Smooth muscle cell (in vitro differentiated cells): ENCODE measurements around the gene ANKRD6. TPM values are rescaled to one million over a fixed set of nuclear protein-coding genes. Genes with fewer than 3 reads are reported as not detected.

Source experiments
- DNase-seq: peaks from one replicate; lab custom pipeline; 2025; ENCODE audit not compliant: unreplicated experiment; lab: John Stamatoyannopoulos, UW
- H2AFZ ChIP-seq: fragments of 200-600 bp; sonication (generic); 2 replicates; pipeline ENCODE4 v1.6.0; 2016; ENCODE audit warnings: antibody characterized with exemption, low read depth, mild to moderate bottlenecking
- H3F3A ChIP-seq: fragments of 200-600 bp; sonication (generic); 2 replicates; pipeline ENCODE4 v1.6.0; 2017; ENCODE audit warnings: antibody characterized with exemption, low read depth
- H3K27ac ChIP-seq: fragments of 200-600 bp; sonication (generic); 2 replicates; pipeline ENCODE4 v1.5.1; 2016; ENCODE audit warnings: low read depth, mild to moderate bottlenecking
- H3K27me3 ChIP-seq: fragments of 200-600 bp; sonication (generic); 2 replicates; pipeline ENCODE4 v1.6.1; 2016; ENCODE audit warnings: low read depth, mild to moderate bottlenecking
- H3K36me3 ChIP-seq: fragments of 200-600 bp; sonication (generic); 2 replicates; pipeline ENCODE4 v1.5.1; 2016; ENCODE audit warnings: low read depth
- H3K4me1 ChIP-seq: fragments of 200-600 bp; sonication (generic); 2 replicates; pipeline ENCODE4 v1.5.1; 2016; ENCODE audit warnings: low read depth
- H3K4me2 ChIP-seq: fragments of 200-600 bp; sonication (generic); 2 replicates; pipeline ENCODE4 v1.6.0; 2016; ENCODE audit warnings: mild to moderate bottlenecking
- H3K4me3 ChIP-seq: fragments of 200-600 bp; sonication (generic); 2 replicates; pipeline ENCODE4 v1.5.1; 2016; ENCODE audit warnings: mild to moderate bottlenecking
- H3K79me2 ChIP-seq: fragments of 200-600 bp; sonication (generic); 2 replicates; pipeline ENCODE4 v1.6.0; 2016; ENCODE audit warnings: low read depth, mild to moderate bottlenecking
- H3K9ac ChIP-seq: fragments of 200-600 bp; sonication (generic); 2 replicates; pipeline ENCODE4 v1.6.0; 2016; ENCODE audit warnings: low read depth
- H3K9me3 ChIP-seq: fragments of 200-600 bp; sonication (generic); replicated peaks from 2 replicates; pipeline ENCODE4 v1.5.1; 2016; ENCODE audit warnings: low read depth
- H4K20me1 ChIP-seq: fragments of 200-600 bp; sonication (generic); 2 replicates; pipeline ENCODE4 v1.6.0; 2016; ENCODE audit warnings: low read depth
- WGBS: methylation state at CpG from one replicate; pipeline ENCODE4 v1.1.7; 2016; ENCODE audit warnings: low lambda C conversion rate; 5-methylcytosine and 5-hydroxymethylcytosine counted together
- polyA plus RNA-seq: library from polyadenylated mRNA; unstranded; fragments of >200 nt; fragmentation: Nextera tagmentation; extraction: Ambion mirVana; gene quantifications from 2 replicates; pipeline ENCODE4 v1.2.1, GENCODE V29; 2016
- total RNA-seq: library from RNA; depleted of rRNA; stranded (reverse); fragments of >200 nt; gene quantifications from 2 replicates; pipeline ENCODE4 v1.2.3, GENCODE V29; 2014
- TF ChIP-seq, protein P1 (sequence below): fragments of 200-600 bp; sonication (generic); IDR thresholded peaks from 2 replicates; pipeline ENCODE4 v1.5.1; 2017; ENCODE audit warnings: borderline replicate concordance, mild to moderate bottlenecking, antibody characterized with exemption; ENCODE audit not compliant: insufficient read depth, poor library complexity, severe bottlenecking

Gene ANKRD6
- total and polyA plus RNA-seq, 2 experiments from 2014 or later: 5.2 to 10.7 TPM

DNA sequence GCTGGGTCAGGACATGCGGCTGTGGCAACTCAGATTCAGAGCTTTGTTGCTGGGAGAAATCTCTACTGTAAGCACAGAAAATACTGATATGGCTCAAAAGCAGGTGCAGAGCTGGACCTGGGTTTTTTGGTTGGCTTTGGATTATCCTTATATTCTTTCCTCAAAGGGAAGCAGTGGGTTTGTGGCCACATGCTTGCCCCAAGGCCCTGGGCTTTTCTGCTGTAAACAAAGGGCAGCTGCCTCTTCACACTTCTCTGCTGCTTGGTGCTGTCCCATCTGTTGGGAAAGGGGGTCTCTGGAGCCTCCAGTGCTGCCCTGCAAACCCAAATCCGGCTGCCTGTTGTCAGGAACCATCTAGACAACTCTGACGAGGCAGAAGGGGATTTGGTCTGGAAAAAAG, 52.4 kb downstream of the ANKRD6 start:
- Histone ChIP-seq H3K9me3 (no peaks in the 10 kb centered on the region), H2AFZ (no peak overlapping the region), H3F3A (peaks cover 9% of the 10 kb centered on the region), H3K36me3 (no peaks in the 10 kb centered on the region), H3K9ac (no peak overlapping the region), H3K4me2 (no peak overlapping the region), H3K79me2 (no peaks in the 10 kb centered on the region), H3K4me1 (peaks cover 22% of the 10 kb centered on the region), H3K27me3 (no peaks in the 10 kb centered on the region), H4K20me1 (peaks cover 6% of the 10 kb centered on the region), H3K4me3 (no peak overlapping the region), H3K27ac (no peak overlapping the region)
- 88% methylated on average over 3 of the region's 3 CpGs for WGBS
- TF ChIP-seq, protein P1, sequence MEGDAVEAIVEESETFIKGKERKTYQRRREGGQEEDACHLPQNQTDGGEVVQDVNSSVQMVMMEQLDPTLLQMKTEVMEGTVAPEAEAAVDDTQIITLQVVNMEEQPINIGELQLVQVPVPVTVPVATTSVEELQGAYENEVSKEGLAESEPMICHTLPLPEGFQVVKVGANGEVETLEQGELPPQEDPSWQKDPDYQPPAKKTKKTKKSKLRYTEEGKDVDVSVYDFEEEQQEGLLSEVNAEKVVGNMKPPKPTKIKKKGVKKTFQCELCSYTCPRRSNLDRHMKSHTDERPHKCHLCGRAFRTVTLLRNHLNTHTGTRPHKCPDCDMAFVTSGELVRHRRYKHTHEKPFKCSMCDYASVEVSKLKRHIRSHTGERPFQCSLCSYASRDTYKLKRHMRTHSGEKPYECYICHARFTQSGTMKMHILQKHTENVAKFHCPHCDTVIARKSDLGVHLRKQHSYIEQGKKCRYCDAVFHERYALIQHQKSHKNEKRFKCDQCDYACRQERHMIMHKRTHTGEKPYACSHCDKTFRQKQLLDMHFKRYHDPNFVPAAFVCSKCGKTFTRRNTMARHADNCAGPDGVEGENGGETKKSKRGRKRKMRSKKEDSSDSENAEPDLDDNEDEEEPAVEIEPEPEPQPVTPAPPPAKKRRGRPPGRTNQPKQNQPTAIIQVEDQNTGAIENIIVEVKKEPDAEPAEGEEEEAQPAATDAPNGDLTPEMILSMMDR: no peak
- DNase-seq: no peak

DNA sequence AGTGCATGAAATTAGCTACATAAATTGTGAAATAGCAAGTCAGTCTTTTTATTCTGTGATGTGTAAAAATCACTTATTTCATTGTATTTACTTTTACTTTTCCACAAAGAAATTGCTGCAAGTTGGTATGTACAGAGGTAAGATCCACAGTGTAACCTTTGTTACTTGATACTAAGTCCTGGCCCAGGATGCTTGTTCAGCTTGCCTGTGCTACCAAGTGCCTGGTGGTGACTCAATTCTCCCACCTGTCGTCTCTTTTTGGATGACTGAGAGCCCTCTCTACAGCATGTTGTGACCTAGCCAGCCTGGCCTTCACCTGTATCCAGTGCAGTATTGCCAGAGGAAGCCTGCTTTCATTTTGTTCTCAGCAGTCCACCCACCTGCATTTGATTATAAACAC, 54.9 kb downstream of the ANKRD6 start:
- Histone ChIP-seq H3K4me3 (no peak overlapping the region), H3K27ac (no peak overlapping the region), H3K9me3 (no peaks in the 10 kb centered on the region), H3K36me3 (no peaks in the 10 kb centered on the region), H3F3A (peaks cover 6% of the 10 kb centered on the region), H2AFZ (no peak overlapping the region), H4K20me1 (peaks cover 6% of the 10 kb centered on the region), H3K79me2 (no peaks in the 10 kb centered on the region), H3K9ac (no peak overlapping the region), H3K27me3 (no peaks in the 10 kb centered on the region), H3K4me2 (no peak overlapping the region), H3K4me1 (peaks cover 22% of the 10 kb centered on the region)
- no peak for DNase-seq
- WGBS: 80% methylated on average over 1 of the region's 1 CpG
- TF ChIP-seq, protein P1: no peak

DNA sequence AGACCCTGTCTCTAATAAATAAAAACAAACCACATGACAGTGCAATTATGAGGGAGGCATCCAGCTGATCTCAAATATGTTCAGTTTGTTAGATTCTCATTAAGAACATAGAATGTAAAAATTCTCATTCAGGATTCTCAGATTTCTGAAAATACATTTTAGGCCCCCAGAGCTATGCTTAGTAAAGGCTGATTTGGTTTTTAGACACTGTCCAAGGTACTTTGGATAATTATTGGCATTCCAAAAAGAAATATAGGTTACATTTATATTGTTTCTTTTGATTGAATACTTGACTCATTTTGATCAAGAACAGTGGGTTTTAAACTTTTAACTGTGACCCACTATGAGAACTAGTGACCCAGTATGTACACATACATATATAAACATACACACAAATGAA, 55.5 kb downstream of the ANKRD6 start:
- TF ChIP-seq, protein P1: no peak
- Histone ChIP-seq H3K36me3 (no peaks in the 10 kb centered on the region), H4K20me1 (peaks cover 6% of the 10 kb centered on the region), H3K27ac (no peak overlapping the region), H3K4me2 (no peak overlapping the region), H3K4me3 (no peak overlapping the region), H3K79me2 (no peaks in the 10 kb centered on the region), H3K9ac (no peak overlapping the region), H3F3A (peaks cover 6% of the 10 kb centered on the region), H3K27me3 (no peaks in the 10 kb centered on the region), H2AFZ (no peak overlapping the region), H3K4me1 (peaks cover 16% of the 10 kb centered on the region), H3K9me3 (no peaks in the 10 kb centered on the region)
- DNase-seq: no peak

DNA sequence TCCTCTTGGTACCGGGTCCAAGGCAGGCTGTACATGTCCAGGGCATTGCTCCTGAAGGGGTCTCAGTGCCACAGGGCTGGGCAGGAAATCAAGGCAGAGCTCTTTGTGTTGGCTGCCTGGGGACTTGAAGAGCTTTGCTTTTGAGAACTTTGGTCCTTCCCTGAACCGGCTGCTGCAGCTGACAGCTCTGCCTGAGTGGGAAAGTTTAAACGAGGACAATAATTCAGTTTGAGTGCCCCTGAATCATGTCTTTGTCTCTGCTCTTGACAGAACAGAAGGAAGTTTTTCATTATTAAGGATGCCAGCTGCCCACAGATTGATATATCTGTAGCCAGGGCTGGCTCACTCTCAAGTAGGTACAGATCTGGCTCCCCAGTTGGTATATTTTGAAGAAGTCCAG, 56.1 kb downstream of the ANKRD6 start:
- H3K4me3 ChIP-seq: no peak overlapping the region
- peaks cover 6% of the 10 kb centered on the region for H3F3A ChIP-seq
- no peak overlapping the region for H2AFZ ChIP-seq
- H3K9me3 ChIP-seq: no peaks in the 10 kb centered on the region
- DNase-seq: no peak
- no peak overlapping the region for H3K27ac ChIP-seq
- peaks cover 12% of the 10 kb centered on the region for H3K4me1 ChIP-seq
- peaks cover 6% of the 10 kb centered on the region for H4K20me1 ChIP-seq
- H3K27me3 ChIP-seq: no peaks in the 10 kb centered on the region
- TF ChIP-seq, protein P1: no peak
- H3K9ac ChIP-seq: no peak overlapping the region
- no peaks in the 10 kb centered on the region for H3K79me2 ChIP-seq
- H3K36me3 ChIP-seq: no peaks in the 10 kb centered on the region
- H3K4me2 ChIP-seq: no peak overlapping the region
- 90% methylated on average over 3 of the region's 3 CpGs for WGBS
